Fibroblast of the aortic adventitia (primary cell): ENCODE results near the gene CORIN. TPM values are rescaled to one million over a fixed set of nuclear protein-coding genes. Genes with fewer than 3 reads are reported as not detected.

Experiments
- DNase-seq: peaks from one replicate; pipeline ENCODE4 v3.0.0-alpha.2; 2010; ENCODE audit warnings: low read depth
- H3K4me3 ChIP-seq: 2 replicates; pipeline ENCODE4 v1.5.1; 2011; ENCODE audit warnings: low read depth, mild to moderate bottlenecking, control low read depth, low read length, moderate library complexity
- CTCF ChIP-seq: IDR thresholded peaks from 2 replicates; pipeline ENCODE4 v1.5.1; 2011; ENCODE audit warnings: mild to moderate bottlenecking, low read length, control low read depth, inconsistent platforms; ENCODE audit not compliant: insufficient read depth
- total RNA-seq: library from RNA; depleted of rRNA; stranded (reverse); fragments of >200 nt; gene quantifications from 2 replicates; pipeline ENCODE4 v1.2.3, GENCODE V29; 2012; ENCODE audit warnings: low replicate concordance

The CORIN gene
- total RNA-seq, 1 donor: under 0.01 TPM

GRCh38 chr4:47579235-47579634 lies 258.6 kb downstream of the CORIN start:
- H3K4me3 ChIP-seq: no peak overlapping the region
- no peak for DNase-seq
- no peak for TF ChIP-seq CTCF

- no peak overlapping the region for H3K4me3 ChIP-seq
- TF ChIP-seq CTCF: no peak
- DNase-seq: peak; percentile 48
Measured at GRCh38 chr4:47577779-47578553, 259.9 kb downstream of the CORIN start.

GRCh38 chr4:47572981-47573380 lies 264.9 kb downstream of the CORIN start:
- TF ChIP-seq CTCF: no peak
- H3K4me3 ChIP-seq: no peak overlapping the region
- no peak for DNase-seq

GRCh38 chr4:47570816-47571215 lies 267.1 kb downstream of the CORIN start:
- no peak for DNase-seq
- no peak for TF ChIP-seq CTCF
- no peak overlapping the region for H3K4me3 ChIP-seq

GRCh38 chr4:47567511-47567910 lies 270.4 kb downstream of the CORIN start:
- no peak for TF ChIP-seq CTCF
- no peak overlapping the region for H3K4me3 ChIP-seq
- no peak for DNase-seq

- no peak for TF ChIP-seq CTCF
- no peak for DNase-seq
- no peak overlapping the region for H3K4me3 ChIP-seq
Measured at GRCh38 chr4:47566969-47567368, 270.9 kb downstream of the CORIN start.

DNA sequence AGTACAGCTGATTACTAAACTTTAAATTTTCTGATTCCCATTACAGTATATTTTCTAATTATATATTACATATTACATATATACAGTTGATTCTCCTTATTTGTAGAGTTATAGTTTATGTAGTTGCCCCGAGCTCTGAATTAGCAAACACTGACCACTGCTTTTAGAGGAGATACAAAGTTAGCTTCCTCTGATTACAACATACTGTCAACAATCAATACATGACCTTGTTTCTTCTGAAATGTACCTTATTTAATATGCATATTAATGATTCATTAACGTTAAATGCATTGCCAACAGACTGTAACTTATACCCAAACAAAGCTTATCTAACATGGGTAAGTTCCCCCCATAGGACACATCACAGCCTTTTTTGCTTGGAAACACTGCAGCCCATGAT lies 271.3 kb downstream of the CORIN start:
- H3K4me3 ChIP-seq: no peak overlapping the region
- TF ChIP-seq CTCF: no peak
- DNase-seq: no peak
